ENCODE measurements around the gene MAP10.

The MAP10 gene

GRCh38 chr1:232851532-232851931 is 46.3 kb downstream of the MAP10 start:
- Histone ChIP-seq H3K4me2 (ENCODE audit: low read length, poor library complexity, severe bottlenecking) (no peak overlapping the region), H3K79me1 (replicated peaks; ENCODE audit: low read length, poor library complexity, severe bottlenecking) (no peaks in the 10 kb centered on the region), H4K91ac (ENCODE audit: low read length) (no peak overlapping the region), H3K4me1 (ENCODE audit: control insufficient read depth, insufficient read depth, low read depth, low read length) (no peaks in the 10 kb centered on the region), H2BK12ac (ENCODE audit: low read length in 2 of 2) (no peak overlapping the region), H3K4ac (ENCODE audit: low read depth in 1 of 2, low read length in 2 of 2) (no peak overlapping the region), H2AK5ac (ENCODE audit: low read length, severe bottlenecking) (no peak overlapping the region), H3K27ac (ENCODE audit: low read length, poor library complexity, severe bottlenecking) (no peak overlapping the region), H3K23ac (ENCODE audit: low read length in 2 of 2) (no peak overlapping the region), H3K27me3 (ENCODE audit: control insufficient read depth in 1 of 2, insufficient read depth in 1 of 2, low read length in 2 of 2) (no peaks in the 10 kb centered on the region), H3K4me3 (ENCODE audit: insufficient read depth in 1 of 2, low read depth in 1 of 2, low read length in 2 of 2) (no peak overlapping the region), H3K9ac (ENCODE audit: low read length) (no peak overlapping the region), H3K36me3 (ENCODE audit: control insufficient read depth in 1 of 2, insufficient read depth in 2 of 2, low read depth in 1 of 2, low read length in 2 of 2) (no peaks in the 10 kb centered on the region), H2BK120ac (ENCODE audit: low read depth, low read length) (no peak overlapping the region), H3K9me3 (ENCODE audit: control insufficient read depth, low read length) (no peaks in the 10 kb centered on the region), H2BK15ac (ENCODE audit: low read depth, poor library complexity, severe bottlenecking) (no peak overlapping the region), H4K8ac (ENCODE audit: low read length) (no peak overlapping the region), H2BK5ac (ENCODE audit: low read depth, low read length, poor library complexity, severe bottlenecking) (no peak overlapping the region), H3K18ac (ENCODE audit: low read depth in 1 of 2, low read length in 2 of 2) (no peak overlapping the region), H2AFZ (ENCODE audit: low read depth, low read length) (no peak overlapping the region), H3K14ac (ENCODE audit: low read length in 2 of 2) (no peak overlapping the region)
- 100% methylated on average over 1 of the region's 5 CpGs for WGBS
- DNase-seq = no peak

- 78% methylated on average over 6 of the region's 7 CpGs for WGBS
- Histone ChIP-seq H3K23ac (ENCODE audit: low read length in 2 of 2) (no peak overlapping the region), H2AK5ac (ENCODE audit: low read length, severe bottlenecking) (no peak overlapping the region), H3K27ac (ENCODE audit: low read length, poor library complexity, severe bottlenecking) (peak overlapping the region; percentile 94), H3K36me3 (ENCODE audit: control insufficient read depth in 1 of 2, insufficient read depth in 2 of 2, low read depth in 1 of 2, low read length in 2 of 2) (no peaks in the 10 kb centered on the region), H2BK5ac (ENCODE audit: low read depth, low read length, poor library complexity, severe bottlenecking) (no peak overlapping the region), H3K18ac (ENCODE audit: low read depth in 1 of 2, low read length in 2 of 2) (no peak overlapping the region), H3K27me3 (ENCODE audit: control insufficient read depth in 1 of 2, insufficient read depth in 1 of 2, low read length in 2 of 2) (no peaks in the 10 kb centered on the region), H2AFZ (ENCODE audit: low read depth, low read length) (no peak overlapping the region), H3K4me1 (ENCODE audit: control insufficient read depth, insufficient read depth, low read depth, low read length) (no peaks in the 10 kb centered on the region), H3K9ac (ENCODE audit: low read length) (peak overlapping the region; percentile 45), H2BK15ac (ENCODE audit: low read depth, poor library complexity, severe bottlenecking) (no peak overlapping the region), H3K4ac (ENCODE audit: low read depth in 1 of 2, low read length in 2 of 2) (no peak overlapping the region), H4K91ac (ENCODE audit: low read length) (no peak overlapping the region), H2BK120ac (ENCODE audit: low read depth, low read length) (no peak overlapping the region), H2BK12ac (ENCODE audit: low read length in 2 of 2) (no peak overlapping the region), H3K14ac (ENCODE audit: low read length in 2 of 2) (no peak overlapping the region), H3K79me1 (replicated peaks; ENCODE audit: low read length, poor library complexity, severe bottlenecking) (no peaks in the 10 kb centered on the region), H4K8ac (ENCODE audit: low read length) (no peak overlapping the region), H3K4me3 (ENCODE audit: insufficient read depth in 1 of 2, low read depth in 1 of 2, low read length in 2 of 2) (no peak overlapping the region), H3K9me3 (ENCODE audit: control insufficient read depth, low read length) (no peaks in the 10 kb centered on the region), H3K4me2 (ENCODE audit: low read length, poor library complexity, severe bottlenecking) (no peak overlapping the region)
- DNase-seq = peak; percentile 28
Measured at GRCh38 chr1:232853994-232854797, 49.0 kb downstream of the MAP10 start.

- Histone ChIP-seq H3K79me1 (replicated peaks; ENCODE audit: low read length, poor library complexity, severe bottlenecking) (no peaks in the 10 kb centered on the region), H3K27me3 (ENCODE audit: control insufficient read depth in 1 of 2, insufficient read depth in 1 of 2, low read length in 2 of 2) (no peaks in the 10 kb centered on the region), H3K9me3 (ENCODE audit: control insufficient read depth, low read length) (no peaks in the 10 kb centered on the region), H4K8ac (ENCODE audit: low read length) (no peak overlapping the region), H2BK120ac (ENCODE audit: low read depth, low read length) (no peak overlapping the region), H2BK12ac (ENCODE audit: low read length in 2 of 2) (no peak overlapping the region), H4K91ac (ENCODE audit: low read length) (no peak overlapping the region), H3K4ac (ENCODE audit: low read depth in 1 of 2, low read length in 2 of 2) (no peak overlapping the region), H2AFZ (ENCODE audit: low read depth, low read length) (no peak overlapping the region), H3K14ac (ENCODE audit: low read length in 2 of 2) (no peak overlapping the region), H3K18ac (ENCODE audit: low read depth in 1 of 2, low read length in 2 of 2) (no peak overlapping the region), H3K36me3 (ENCODE audit: control insufficient read depth in 1 of 2, insufficient read depth in 2 of 2, low read depth in 1 of 2, low read length in 2 of 2) (no peaks in the 10 kb centered on the region), H3K4me2 (ENCODE audit: low read length, poor library complexity, severe bottlenecking) (no peak overlapping the region), H3K9ac (ENCODE audit: low read length) (peak overlapping the region; percentile 45), H3K27ac (ENCODE audit: low read length, poor library complexity, severe bottlenecking) (peak overlapping the region; percentile 94), H3K4me1 (ENCODE audit: control insufficient read depth, insufficient read depth, low read depth, low read length) (no peaks in the 10 kb centered on the region), H2BK5ac (ENCODE audit: low read depth, low read length, poor library complexity, severe bottlenecking) (peak overlapping the region; percentile 68), H2AK5ac (ENCODE audit: low read length, severe bottlenecking) (peak overlapping the region; percentile 63), H3K4me3 (ENCODE audit: insufficient read depth in 1 of 2, low read depth in 1 of 2, low read length in 2 of 2) (no peak overlapping the region), H2BK15ac (ENCODE audit: low read depth, poor library complexity, severe bottlenecking) (no peak overlapping the region), H3K23ac (ENCODE audit: low read length in 2 of 2) (no peak overlapping the region)
- WGBS = no CpG with 5 or more reads among the region's 2 CpGs
- DNase-seq = no peak
Measured at GRCh38 chr1:232854798-232855159, 49.6 kb downstream of the MAP10 start.

- H2BK12ac ChIP-seq (ENCODE audit: low read length in 2 of 2) = no peak overlapping the region
- no peaks in the 10 kb centered on the region for H3K27me3 ChIP-seq (ENCODE audit: control insufficient read depth in 1 of 2, insufficient read depth in 1 of 2, low read length in 2 of 2)
- no peak overlapping the region for H2AFZ ChIP-seq (ENCODE audit: low read depth, low read length)
- H3K14ac ChIP-seq (ENCODE audit: low read length in 2 of 2) = no peak overlapping the region
- no peak overlapping the region for H2BK5ac ChIP-seq (ENCODE audit: low read depth, low read length, poor library complexity, severe bottlenecking)
- no peak overlapping the region for H3K4me2 ChIP-seq (ENCODE audit: low read length, poor library complexity, severe bottlenecking)
- peak overlapping the region; percentile 17 for H2AK5ac ChIP-seq (ENCODE audit: low read length, severe bottlenecking)
- no peak overlapping the region for H4K91ac ChIP-seq (ENCODE audit: low read length)
- no peak overlapping the region for H3K27ac ChIP-seq (ENCODE audit: low read length, poor library complexity, severe bottlenecking)
- no peaks in the 10 kb centered on the region for H3K36me3 ChIP-seq (ENCODE audit: control insufficient read depth in 1 of 2, insufficient read depth in 2 of 2, low read depth in 1 of 2, low read length in 2 of 2)
- no peaks in the 10 kb centered on the region for H3K4me1 ChIP-seq (ENCODE audit: control insufficient read depth, insufficient read depth, low read depth, low read length)
- H3K4ac ChIP-seq (ENCODE audit: low read depth in 1 of 2, low read length in 2 of 2) = no peak overlapping the region
- no peak overlapping the region for H3K23ac ChIP-seq (ENCODE audit: low read length in 2 of 2)
- no peak overlapping the region for H2BK15ac ChIP-seq (ENCODE audit: low read depth, poor library complexity, severe bottlenecking)
- H2BK120ac ChIP-seq (ENCODE audit: low read depth, low read length) = no peak overlapping the region
- DNase-seq = no peak
- H4K8ac ChIP-seq (ENCODE audit: low read length) = no peak overlapping the region
- no peak overlapping the region for H3K18ac ChIP-seq (ENCODE audit: low read depth in 1 of 2, low read length in 2 of 2)
- no peaks in the 10 kb centered on the region for H3K79me1 ChIP-seq (replicated peaks; ENCODE audit: low read length, poor library complexity, severe bottlenecking)
- 68% methylated on average over 3 of the region's 3 CpGs for WGBS
- H3K4me3 ChIP-seq (ENCODE audit: insufficient read depth in 1 of 2, low read depth in 1 of 2, low read length in 2 of 2) = no peak overlapping the region
- no peak overlapping the region for H3K9ac ChIP-seq (ENCODE audit: low read length)
- H3K9me3 ChIP-seq (ENCODE audit: control insufficient read depth, low read length) = no peaks in the 10 kb centered on the region
Measured at GRCh38 chr1:232856541-232856940, 51.3 kb downstream of the MAP10 start.
